KMS-11 (cell line): ENCODE results near the gene UTS2B.

Experiments
- H2AFZ ChIP-seq: fragments of 200-600 bp; sonication (generic); 2 replicates; pipeline ENCODE4 v1.6.1; 2016; ENCODE audit warnings: antibody characterized with exemption, mixed run types, low read depth
- H3K27ac ChIP-seq: fragments of 200-600 bp; sonication (generic); 2 replicates; pipeline ENCODE4 v1.6.1; 2016; ENCODE audit warnings: mild to moderate bottlenecking, mixed run types
- H3K27me3 ChIP-seq: fragments of 200-600 bp; sonication (generic); 2 replicates; pipeline ENCODE4 v1.6.1; 2017; ENCODE audit warnings: mild to moderate bottlenecking, low read depth, mixed run types, moderate library complexity; ENCODE audit not compliant: insufficient read depth
- H3K36me3 ChIP-seq: fragments of 200-600 bp; sonication (generic); 2 replicates; pipeline ENCODE4 v1.6.1; 2017; ENCODE audit warnings: mild to moderate bottlenecking, mixed run types; ENCODE audit not compliant: insufficient read depth
- H3K4me1 ChIP-seq: fragments of 200-600 bp; sonication (generic); 2 replicates; pipeline ENCODE4 v1.6.1; 2016; ENCODE audit warnings: mild to moderate bottlenecking, low read depth, mixed run types; ENCODE audit not compliant: poor library complexity, severe bottlenecking
- H3K4me2 ChIP-seq: fragments of 200-600 bp; sonication (generic); 2 replicates; pipeline ENCODE4 v1.7.0; 2016; ENCODE audit warnings: mild to moderate bottlenecking, mixed run types
- H3K4me3 ChIP-seq: fragments of 200-600 bp; sonication (generic); IDR thresholded peaks from 2 replicates; pipeline ENCODE4 v1.6.1; 2017; ENCODE audit warnings: low read depth, low read length, mixed read lengths; ENCODE audit not compliant: insufficient read depth
- H3K79me2 ChIP-seq: fragments of 200-600 bp; sonication (generic); 2 replicates; pipeline ENCODE4 v1.6.1; 2016; ENCODE audit warnings: low read depth, mixed run types; ENCODE audit not compliant: insufficient read depth
- H3K9ac ChIP-seq: fragments of 200-600 bp; sonication (generic); 2 replicates; pipeline ENCODE4 v1.6.1; 2016; ENCODE audit warnings: mild to moderate bottlenecking, mixed run types
- H4K20me1 ChIP-seq: fragments of 200-600 bp; sonication (generic); 2 replicates; pipeline ENCODE4 v1.6.1; 2016; ENCODE audit warnings: mild to moderate bottlenecking, mixed run types; ENCODE audit not compliant: insufficient read depth
- TF ChIP-seq, protein P1 (sequence below): fragments of 200-600 bp; sonication (generic); conservative IDR thresholded peaks from 2 replicates; pipeline ENCODE4 v1.6.1; 2017; ENCODE audit warnings: low read depth, mild to moderate bottlenecking, antibody characterized with exemption, low read length, moderate library complexity, mixed read lengths

The UTS2B gene

DNA sequence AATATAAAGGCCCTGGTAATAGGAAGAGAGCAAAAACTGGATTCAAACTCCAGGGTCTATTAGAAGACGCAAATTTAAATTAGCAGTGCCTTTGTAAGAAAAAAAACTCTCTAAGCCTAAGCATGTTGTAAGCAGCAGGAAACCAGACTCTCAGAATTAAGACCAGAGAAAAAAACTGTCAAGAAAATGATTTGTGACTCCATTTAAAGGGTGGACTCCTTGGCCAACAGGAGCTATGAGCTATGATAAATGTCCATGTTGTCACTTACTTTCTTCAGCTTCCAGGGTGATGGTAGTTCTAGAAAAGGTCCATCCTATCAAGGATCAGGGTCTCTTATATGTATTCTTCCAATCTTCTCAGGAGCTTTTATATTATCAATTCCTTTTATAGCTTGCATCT, 36.0 kb downstream of the UTS2B start:
- H4K20me1 ChIP-seq = no peaks in the 10 kb centered on the region
- TF ChIP-seq, protein P1, sequence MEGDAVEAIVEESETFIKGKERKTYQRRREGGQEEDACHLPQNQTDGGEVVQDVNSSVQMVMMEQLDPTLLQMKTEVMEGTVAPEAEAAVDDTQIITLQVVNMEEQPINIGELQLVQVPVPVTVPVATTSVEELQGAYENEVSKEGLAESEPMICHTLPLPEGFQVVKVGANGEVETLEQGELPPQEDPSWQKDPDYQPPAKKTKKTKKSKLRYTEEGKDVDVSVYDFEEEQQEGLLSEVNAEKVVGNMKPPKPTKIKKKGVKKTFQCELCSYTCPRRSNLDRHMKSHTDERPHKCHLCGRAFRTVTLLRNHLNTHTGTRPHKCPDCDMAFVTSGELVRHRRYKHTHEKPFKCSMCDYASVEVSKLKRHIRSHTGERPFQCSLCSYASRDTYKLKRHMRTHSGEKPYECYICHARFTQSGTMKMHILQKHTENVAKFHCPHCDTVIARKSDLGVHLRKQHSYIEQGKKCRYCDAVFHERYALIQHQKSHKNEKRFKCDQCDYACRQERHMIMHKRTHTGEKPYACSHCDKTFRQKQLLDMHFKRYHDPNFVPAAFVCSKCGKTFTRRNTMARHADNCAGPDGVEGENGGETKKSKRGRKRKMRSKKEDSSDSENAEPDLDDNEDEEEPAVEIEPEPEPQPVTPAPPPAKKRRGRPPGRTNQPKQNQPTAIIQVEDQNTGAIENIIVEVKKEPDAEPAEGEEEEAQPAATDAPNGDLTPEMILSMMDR = no peak
- no peak overlapping the region for H3K4me3 ChIP-seq
- H3K4me2 ChIP-seq = no peak overlapping the region; the same call in 1 of the 2 replicates
- H2AFZ ChIP-seq = no peak overlapping the region
- H3K27ac ChIP-seq = no peak overlapping the region
- peaks cover 78% of the 10 kb centered on the region for H3K4me1 ChIP-seq
- H3K27me3 ChIP-seq = no peaks in the 10 kb centered on the region
- H3K36me3 ChIP-seq = no peaks in the 10 kb centered on the region
- no peaks in the 10 kb centered on the region for H3K79me2 ChIP-seq
- H3K9ac ChIP-seq = no peak overlapping the region

DNA sequence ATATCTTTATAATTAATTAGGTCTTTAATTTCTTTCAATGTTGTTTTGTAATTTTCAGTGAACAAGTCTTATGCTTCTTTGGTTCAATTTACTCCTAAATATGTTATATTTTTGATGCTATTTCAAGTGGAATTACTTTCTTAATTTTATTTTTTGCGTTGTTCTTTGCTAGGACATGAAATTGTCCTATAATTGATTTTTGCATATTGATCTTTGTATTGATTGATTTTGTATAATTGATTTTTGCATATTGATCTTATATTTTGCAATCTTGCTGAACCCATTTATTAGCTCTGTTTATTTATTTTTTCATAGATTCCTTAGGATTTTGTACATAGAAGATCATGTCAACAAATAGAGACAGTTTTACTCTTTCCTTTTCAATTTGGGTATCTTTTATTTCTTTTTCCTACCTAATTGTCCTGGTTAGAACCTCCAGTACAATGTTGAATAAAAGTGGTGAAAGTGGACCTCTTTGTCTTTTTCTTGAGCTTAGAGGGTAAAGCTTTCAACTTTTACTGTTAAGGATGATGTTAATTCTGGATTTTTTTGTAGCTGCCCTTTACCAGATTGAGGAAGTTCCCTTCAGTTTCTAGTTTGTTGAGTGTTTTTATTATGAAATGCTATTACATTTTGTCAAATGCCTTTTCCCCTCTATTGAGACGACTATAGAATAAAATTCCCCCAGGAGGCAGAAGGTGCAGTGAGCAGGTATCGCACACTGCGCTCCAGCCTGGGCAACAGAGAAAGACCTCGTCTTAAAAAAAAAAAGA, 37.9 kb downstream of the UTS2B start:
- no peak overlapping the region for H3K4me3 ChIP-seq
- TF ChIP-seq, protein P1 = no peak
- no peaks in the 10 kb centered on the region for H4K20me1 ChIP-seq
- no peak overlapping the region for H3K4me2 ChIP-seq
- H2AFZ ChIP-seq = no peak overlapping the region
- H3K9ac ChIP-seq = no peak overlapping the region
- no peak overlapping the region for H3K27ac ChIP-seq
- peaks cover 61% of the 10 kb centered on the region for H3K4me1 ChIP-seq
- H3K27me3 ChIP-seq = no peaks in the 10 kb centered on the region
- no peaks in the 10 kb centered on the region for H3K36me3 ChIP-seq
- no peaks in the 10 kb centered on the region for H3K79me2 ChIP-seq

- H3K4me2 ChIP-seq = peak overlapping the region; percentile 79
- peak overlapping the region; percentile 83 for H3K4me3 ChIP-seq
These were observed 39.9 kb downstream of the UTS2B start for GRCh38 chr3:191290311-191291025.

GRCh38 chr3:191283400-191283799, 46.9 kb downstream of the UTS2B start:
- TF ChIP-seq, protein P1 = no peak
- Histone ChIP-seq H3K4me3 (no peak overlapping the region), H3K4me2 (no peak overlapping the region), H3K27ac (no peak overlapping the region), H2AFZ (no peak overlapping the region), H3K4me1 (no peaks in the 10 kb centered on the region), H3K9ac (no peak overlapping the region), H3K36me3 (no peaks in the 10 kb centered on the region), H3K27me3 (no peaks in the 10 kb centered on the region), H3K79me2 (no peaks in the 10 kb centered on the region), H4K20me1 (no peaks in the 10 kb centered on the region)

More at GRCh38 chr3:191290311-191291025, 39.9 kb downstream of the UTS2B start:
- peaks cover 41% of the 10 kb centered on the region for H3K4me1 ChIP-seq
- peak overlapping the region; percentile 55 for H3K27ac ChIP-seq
- peak overlapping the region; percentile 36 for H2AFZ ChIP-seq
- no peaks in the 10 kb centered on the region for H4K20me1 ChIP-seq
- TF ChIP-seq, protein P1 = no peak
- H3K9ac ChIP-seq = peak overlapping the region; percentile 6; the same call in 1 of the 2 replicates
- H3K27me3 ChIP-seq = no peaks in the 10 kb centered on the region
- no peaks in the 10 kb centered on the region for H3K36me3 ChIP-seq
- no peaks in the 10 kb centered on the region for H3K79me2 ChIP-seq
